Activated CD4-positive, alpha-beta T cell treated with anti-CD3 and anti-CD28 coated beads for 36 hours (primary cell): ENCODE data around the gene CCDC80. TPM values are rescaled to one million over a fixed set of nuclear protein-coding genes. Genes with fewer than 3 reads are reported as not detected.

Experiments
- ATAC-seq: fragments of 200-7000 bp; cut with Tn5 transposase; one replicate; pipeline ENCODE4 v1.10.0; 2021; ENCODE audit warnings: mild to moderate bottlenecking, moderate library complexity
- CTCF ChIA-PET: fragments of 350-600 bp; sonication (Branson Sonifier 250); formaldehyde crosslinking; loops from one replicate; lab custom pipeline; 2021; ENCODE audit warnings: antibody characterized with exemption; lab: Charles Lee
- POLR2A ChIA-PET: fragments of 350-600 bp; sonication (Branson Sonifier 250); formaldehyde crosslinking; loops from one replicate; lab custom pipeline; 2021; ENCODE audit warnings: antibody characterized with exemption, inconsistent platforms; lab: Charles Lee
- DNase-seq: peaks from one replicate; pipeline ENCODE4 v3.0.0-alpha.2; 2020
- H3K27ac Mint-ChIP-seq: one replicate; pipeline ENCODE4 v1.8.0; 2021; ENCODE audit warnings: mixed read lengths
- H3K27me3 Mint-ChIP-seq: one replicate; pipeline ENCODE4 v1.8.0; 2021; ENCODE audit warnings: mixed read lengths
- H3K36me3 Mint-ChIP-seq: one replicate; pipeline ENCODE4 v1.8.0; 2021; ENCODE audit warnings: low read depth, mixed read lengths
- H3K4me1 Mint-ChIP-seq: one replicate; pipeline ENCODE4 v1.8.0; 2021; ENCODE audit warnings: mixed read lengths
- H3K4me3 Mint-ChIP-seq: one replicate; pipeline ENCODE4 v1.8.0; 2021; ENCODE audit warnings: mild to moderate bottlenecking, moderate library complexity, mixed read lengths
- H3K9me3 Mint-ChIP-seq: one replicate; pipeline ENCODE4 v1.8.0; 2021; ENCODE audit warnings: low read depth, mixed read lengths
- intact Hi-C, 2 experiments: fragments of 100-400 bp; cut with DNase I in 1 of 2; cut with micrococcal nuclease in 1 of 2; formaldehyde crosslinking; loops; one replicate each; pipeline versions ENCODE4 v1.14.2 to v1.15.1; 2022 to 2024; cut with DNase I, micrococcal nuclease
- total RNA-seq, 2 experiments: library from RNA; stranded (reverse); gene quantifications; one replicate each; pipeline ENCODE4 v1.2.3, GENCODE V29; 2021

Gene CCDC80
- total RNA-seq, 2 experiments from 2014 or later: not detected

- intact Hi-C loops: no loop called here
- ChIA-PET POLR2A (interaction anchor here (0.7 kb wide), 1 partner anchor 244 kb away, joined by 8 read pairs; no protein-coding TSS in a partner anchor), CTCF (interaction anchor here (0.5 to 4.6 kb wide), 7 partner anchors 13 to 637 kb away, joined by 3 to 20 read pairs (median 5); no protein-coding TSS in a partner anchor)
- H3K27ac Mint-ChIP-seq: no peak overlapping the region
- ATAC-seq: no peak
- H3K36me3 Mint-ChIP-seq: no peaks in the 10 kb centered on the region
- peaks cover 2% of the 10 kb centered on the region for H3K4me1 Mint-ChIP-seq
- H3K4me3 Mint-ChIP-seq: no peak overlapping the region
- no peak for DNase-seq
- H3K27me3 Mint-ChIP-seq: no peaks in the 10 kb centered on the region
- no peaks in the 10 kb centered on the region for H3K9me3 Mint-ChIP-seq
Observed at GRCh38 chr3:112654979-112655378, 14.0 kb upstream of the CCDC80 start.

- Mint-ChIP-seq H3K36me3 (no peaks in the 10 kb centered on the region), H3K9me3 (no peaks in the 10 kb centered on the region), H3K27ac (no peak overlapping the region), H3K4me3 (no peak overlapping the region), H3K4me1 (peaks cover 3% of the 10 kb centered on the region), H3K27me3 (peaks cover under 1% of the 10 kb centered on the region)
- no peak for ATAC-seq
- CTCF ChIA-PET: interaction anchor here (0.5 to 4.6 kb wide), 6 partner anchors 12 to 637 kb away, joined by 3 to 20 read pairs (median 6); no protein-coding TSS in a partner anchor
- intact Hi-C loops: no loop called here
- POLR2A ChIA-PET: interaction anchor here (0.7 kb wide), 1 partner anchor 245 kb away, joined by 8 read pairs; no protein-coding TSS in a partner anchor
- no peak for DNase-seq
Observed at GRCh38 chr3:112654492-112654891, 13.5 kb upstream of the CCDC80 start.

GRCh38 chr3:112653881-112654300 lies 12.9 kb upstream of the CCDC80 start:
- Mint-ChIP-seq H3K27me3 (peaks cover 2% of the 10 kb centered on the region), H3K4me3 (no peak overlapping the region), H3K36me3 (no peaks in the 10 kb centered on the region), H3K27ac (no peak overlapping the region), H3K9me3 (no peaks in the 10 kb centered on the region), H3K4me1 (peaks cover 7% of the 10 kb centered on the region)
- ATAC-seq (no peak), DNase-seq (no peak)
- POLR2A ChIA-PET: no interaction called here
- CTCF ChIA-PET: interaction anchor here (0.5 to 4.6 kb wide), 6 partner anchors 11 to 325 kb away, joined by 3 to 20 read pairs (median 4); no protein-coding TSS in a partner anchor
- intact Hi-C loops: no loop called here

GRCh38 chr3:112653209-112653871 lies 12.4 kb upstream of the CCDC80 start:
- ChIA-PET POLR2A (no interaction called here), CTCF (interaction anchor here (0.5 to 4.6 kb wide), 6 partner anchors 11 to 326 kb away, joined by 3 to 20 read pairs (median 3); no protein-coding TSS in a partner anchor)
- Mint-ChIP-seq H3K4me1 (peaks cover 10% of the 10 kb centered on the region), H3K36me3 (no peaks in the 10 kb centered on the region), H3K9me3 (no peaks in the 10 kb centered on the region), H3K4me3 (no peak overlapping the region), H3K27ac (no peak overlapping the region), H3K27me3 (peaks cover 2% of the 10 kb centered on the region)
- no peak for ATAC-seq
- no peak for DNase-seq
- intact Hi-C loops: no loop called here

- ChIA-PET POLR2A (no interaction called here), CTCF (interaction anchor here (1.5 to 4.6 kb wide), 2 partner anchors 9 to 27 kb away, joined by 3 to 20 read pairs; no protein-coding TSS in a partner anchor)
- no peaks in the 10 kb centered on the region for H3K9me3 Mint-ChIP-seq
- H3K27me3 Mint-ChIP-seq: peaks cover 2% of the 10 kb centered on the region
- H3K27ac Mint-ChIP-seq: no peak overlapping the region
- ATAC-seq: no peak
- H3K36me3 Mint-ChIP-seq: no peaks in the 10 kb centered on the region
- no peak for DNase-seq
- intact Hi-C loops: no loop called here
- no peak overlapping the region for H3K4me3 Mint-ChIP-seq
- H3K4me1 Mint-ChIP-seq: peaks cover 10% of the 10 kb centered on the region
Observed at GRCh38 chr3:112651516-112651915, 10.6 kb upstream of the CCDC80 start.

- no peaks in the 10 kb centered on the region for H3K36me3 Mint-ChIP-seq
- no peak overlapping the region for H3K4me3 Mint-ChIP-seq
- CTCF ChIA-PET: interaction anchor here (1.6 kb wide), 1 partner anchor 9 kb away, joined by 6 read pairs; no protein-coding TSS in a partner anchor
- H3K4me1 Mint-ChIP-seq: peaks cover 10% of the 10 kb centered on the region
- no peak overlapping the region for H3K27ac Mint-ChIP-seq
- H3K27me3 Mint-ChIP-seq: peaks cover 2% of the 10 kb centered on the region
- POLR2A ChIA-PET: no interaction called here
- no peak for ATAC-seq
- no peak for DNase-seq
- intact Hi-C loops: no loop called here
- no peaks in the 10 kb centered on the region for H3K9me3 Mint-ChIP-seq
Observed at GRCh38 chr3:112651071-112651470, 10.1 kb upstream of the CCDC80 start.

GRCh38 chr3:112650482-112650881 lies 9.5 kb upstream of the CCDC80 start:
- ChIA-PET POLR2A (no interaction called here), CTCF (interaction anchor here (1.6 kb wide), 1 partner anchor 9 kb away, joined by 6 read pairs; no protein-coding TSS in a partner anchor)
- peaks cover 10% of the 10 kb centered on the region for H3K4me1 Mint-ChIP-seq
- intact Hi-C loops: no loop called here
- ATAC-seq (no peak), DNase-seq (no peak)
- no peaks in the 10 kb centered on the region for H3K36me3 Mint-ChIP-seq
- H3K27me3 Mint-ChIP-seq: peaks cover 2% of the 10 kb centered on the region
- no peaks in the 10 kb centered on the region for H3K9me3 Mint-ChIP-seq
- H3K4me3 Mint-ChIP-seq: no peak overlapping the region
- no peak overlapping the region for H3K27ac Mint-ChIP-seq

GRCh38 chr3:112649478-112649735 lies 8.5 kb upstream of the CCDC80 start:
- Mint-ChIP-seq H3K4me3 (no peak overlapping the region), H3K9me3 (no peaks in the 10 kb centered on the region), H3K4me1 (peaks cover 8% of the 10 kb centered on the region), H3K27ac (no peak overlapping the region), H3K27me3 (peaks cover 2% of the 10 kb centered on the region), H3K36me3 (no peaks in the 10 kb centered on the region)
- ChIA-PET POLR2A (no interaction called here), CTCF (interaction anchor here (1.6 kb wide), 1 partner anchor 8 kb away, joined by 6 read pairs; no protein-coding TSS in a partner anchor)
- no peak for DNase-seq
- intact Hi-C loops: no loop called here
- ATAC-seq: no peak

- POLR2A ChIA-PET: no interaction called here
- DNase-seq (no peak), ATAC-seq (no peak)
- CTCF ChIA-PET: interaction anchor here (0.6 to 1.8 kb wide), 2 partner anchors 88 to 360 kb away, joined by 3 to 8 read pairs; no protein-coding TSS in a partner anchor
- no peaks in the 10 kb centered on the region for H3K36me3 Mint-ChIP-seq
- no peak overlapping the region for H3K27ac Mint-ChIP-seq
- no peak overlapping the region for H3K4me3 Mint-ChIP-seq
- H3K27me3 Mint-ChIP-seq: peaks cover 5% of the 10 kb centered on the region
- intact Hi-C loops: no loop called here
- peaks cover 24% of the 10 kb centered on the region for H3K4me1 Mint-ChIP-seq
- H3K9me3 Mint-ChIP-seq: no peaks in the 10 kb centered on the region
Observed at GRCh38 chr3:112647122-112647521, 6.2 kb upstream of the CCDC80 start.

GRCh38 chr3:112646623-112647022 lies 5.7 kb upstream of the CCDC80 start:
- no peak overlapping the region for H3K4me3 Mint-ChIP-seq
- intact Hi-C loops: no loop called here
- H3K27me3 Mint-ChIP-seq: peaks cover 5% of the 10 kb centered on the region
- no peak for DNase-seq
- no peaks in the 10 kb centered on the region for H3K9me3 Mint-ChIP-seq
- CTCF ChIA-PET: interaction anchor here (0.6 to 1.8 kb wide), 3 partner anchors 64 to 361 kb away, joined by 3 to 8 read pairs (median 3); no protein-coding TSS in a partner anchor
- H3K27ac Mint-ChIP-seq: no peak overlapping the region
- peaks cover 24% of the 10 kb centered on the region for H3K4me1 Mint-ChIP-seq
- H3K36me3 Mint-ChIP-seq: no peaks in the 10 kb centered on the region
- no peak for ATAC-seq
- POLR2A ChIA-PET: no interaction called here

- POLR2A ChIA-PET: interaction anchor here (0.6 kb wide), 2 partner anchors 70 to 361 kb away, joined by 3 to 5 read pairs; no protein-coding TSS in a partner anchor
- intact Hi-C loops: no loop called here
- no peak for ATAC-seq
- CTCF ChIA-PET: interaction anchor here (0.6 to 5.2 kb wide), 6 partner anchors 10 to 346 kb away, joined by 3 to 46 read pairs (median 15); partner anchors contain the start of gene GTPBP8
- Mint-ChIP-seq H3K27me3 (peaks cover 4% of the 10 kb centered on the region), H3K27ac (no peak overlapping the region), H3K9me3 (no peaks in the 10 kb centered on the region), H3K4me3 (no peak overlapping the region), H3K4me1 (peaks cover 23% of the 10 kb centered on the region), H3K36me3 (no peaks in the 10 kb centered on the region)
- DNase-seq: no peak
Observed at GRCh38 chr3:112644453-112644852, 3.5 kb upstream of the CCDC80 start.
